Smooth muscle cell (in vitro differentiated cells): ENCODE data around the gene ROR2. TPM values are rescaled to one million over a fixed set of nuclear protein-coding genes. Genes with fewer than 3 reads are reported as not detected.

Source experiments
- DNase-seq: peaks from one replicate; lab custom pipeline; 2025; ENCODE audit not compliant: unreplicated experiment; lab: John Stamatoyannopoulos, UW
- H2AFZ ChIP-seq: fragments of 200-600 bp; sonication (generic); 2 replicates; pipeline ENCODE4 v1.6.0; 2016; ENCODE audit warnings: antibody characterized with exemption, low read depth, mild to moderate bottlenecking
- H3F3A ChIP-seq: fragments of 200-600 bp; sonication (generic); 2 replicates; pipeline ENCODE4 v1.6.0; 2017; ENCODE audit warnings: antibody characterized with exemption, low read depth
- H3K27ac ChIP-seq: fragments of 200-600 bp; sonication (generic); 2 replicates; pipeline ENCODE4 v1.5.1; 2016; ENCODE audit warnings: low read depth, mild to moderate bottlenecking
- H3K27me3 ChIP-seq: fragments of 200-600 bp; sonication (generic); 2 replicates; pipeline ENCODE4 v1.6.1; 2016; ENCODE audit warnings: low read depth, mild to moderate bottlenecking
- H3K36me3 ChIP-seq: fragments of 200-600 bp; sonication (generic); 2 replicates; pipeline ENCODE4 v1.5.1; 2016; ENCODE audit warnings: low read depth
- H3K4me1 ChIP-seq: fragments of 200-600 bp; sonication (generic); 2 replicates; pipeline ENCODE4 v1.5.1; 2016; ENCODE audit warnings: low read depth
- H3K4me2 ChIP-seq: fragments of 200-600 bp; sonication (generic); 2 replicates; pipeline ENCODE4 v1.6.0; 2016; ENCODE audit warnings: mild to moderate bottlenecking
- H3K4me3 ChIP-seq: fragments of 200-600 bp; sonication (generic); 2 replicates; pipeline ENCODE4 v1.5.1; 2016; ENCODE audit warnings: mild to moderate bottlenecking
- H3K79me2 ChIP-seq: fragments of 200-600 bp; sonication (generic); 2 replicates; pipeline ENCODE4 v1.6.0; 2016; ENCODE audit warnings: low read depth, mild to moderate bottlenecking
- H3K9ac ChIP-seq: fragments of 200-600 bp; sonication (generic); 2 replicates; pipeline ENCODE4 v1.6.0; 2016; ENCODE audit warnings: low read depth
- H3K9me3 ChIP-seq: fragments of 200-600 bp; sonication (generic); replicated peaks from 2 replicates; pipeline ENCODE4 v1.5.1; 2016; ENCODE audit warnings: low read depth
- H4K20me1 ChIP-seq: fragments of 200-600 bp; sonication (generic); 2 replicates; pipeline ENCODE4 v1.6.0; 2016; ENCODE audit warnings: low read depth
- CTCF ChIP-seq: fragments of 200-600 bp; sonication (generic); IDR thresholded peaks from 2 replicates; pipeline ENCODE4 v1.5.1; 2017; ENCODE audit warnings: borderline replicate concordance, mild to moderate bottlenecking, antibody characterized with exemption; ENCODE audit not compliant: insufficient read depth, poor library complexity, severe bottlenecking
- WGBS: methylation state at CpG from one replicate; pipeline ENCODE4 v1.1.7; 2016; ENCODE audit warnings: low lambda C conversion rate; 5-methylcytosine and 5-hydroxymethylcytosine counted together
- polyA plus RNA-seq: library from polyadenylated mRNA; unstranded; fragments of >200 nt; fragmentation: Nextera tagmentation; extraction: Ambion mirVana; gene quantifications from 2 replicates; pipeline ENCODE4 v1.2.1, GENCODE V29; 2016
- total RNA-seq: library from RNA; depleted of rRNA; stranded (reverse); fragments of >200 nt; gene quantifications from 2 replicates; pipeline ENCODE4 v1.2.3, GENCODE V29; 2014

The ROR2 gene
- total and polyA plus RNA-seq, 2 experiments from 2014 or later: 16.7 to 21.7 TPM

GRCh38 chr9:91787931-91788330 lies 162.1 kb downstream of the ROR2 start:
- H2AFZ ChIP-seq: no peak overlapping the region
- no peak for DNase-seq
- H3K9ac ChIP-seq: no peak overlapping the region
- no peaks in the 10 kb centered on the region for H3K27me3 ChIP-seq
- H3K36me3 ChIP-seq: no peaks in the 10 kb centered on the region
- no peaks in the 10 kb centered on the region for H3K9me3 ChIP-seq
- no peaks in the 10 kb centered on the region for H3F3A ChIP-seq
- no peak overlapping the region for H3K27ac ChIP-seq
- TF ChIP-seq CTCF: no peak
- peaks cover 22% of the 10 kb centered on the region for H4K20me1 ChIP-seq
- peaks cover 34% of the 10 kb centered on the region for H3K79me2 ChIP-seq
- peaks cover 3% of the 10 kb centered on the region for H3K4me1 ChIP-seq
- H3K4me3 ChIP-seq: no peak overlapping the region
- no peak overlapping the region for H3K4me2 ChIP-seq

- Histone ChIP-seq H3K27ac (no peak overlapping the region), H3K36me3 (no peaks in the 10 kb centered on the region), H4K20me1 (peaks cover 18% of the 10 kb centered on the region), H3K9ac (no peak overlapping the region), H3K4me3 (no peak overlapping the region), H3K27me3 (no peaks in the 10 kb centered on the region), H3K4me1 (peaks cover 3% of the 10 kb centered on the region), H3K9me3 (no peaks in the 10 kb centered on the region), H3F3A (no peaks in the 10 kb centered on the region), H3K4me2 (no peak overlapping the region), H3K79me2 (peaks cover 27% of the 10 kb centered on the region), H2AFZ (no peak overlapping the region)
- TF ChIP-seq CTCF: no peak
- no peak for DNase-seq
- 88% methylated on average over 6 of the region's 6 CpGs for WGBS
Measured at GRCh38 chr9:91786132-91786896, 163.7 kb downstream of the ROR2 start.

- Histone ChIP-seq H3K9me3 (no peaks in the 10 kb centered on the region), H3K4me2 (no peak overlapping the region), H2AFZ (no peak overlapping the region), H3K9ac (no peak overlapping the region), H3K27me3 (no peaks in the 10 kb centered on the region), H3K4me3 (no peak overlapping the region), H3F3A (no peaks in the 10 kb centered on the region), H3K27ac (no peak overlapping the region), H3K79me2 (peaks cover 27% of the 10 kb centered on the region), H3K4me1 (no peaks in the 10 kb centered on the region), H4K20me1 (peaks cover 12% of the 10 kb centered on the region), H3K36me3 (no peaks in the 10 kb centered on the region)
- TF ChIP-seq CTCF: no peak
- 88% methylated on average over 5 of the region's 5 CpGs for WGBS
- no peak for DNase-seq
Measured at GRCh38 chr9:91785447-91785842, 164.6 kb downstream of the ROR2 start.
